GM06990 (cell line): ENCODE measurements around the gene REXO4.

Experiments used
- DNase-seq: peaks from one replicate; pipeline ENCODE4 v3.0.0-alpha.2; 2011; ENCODE audit not compliant: insufficient read length; ENCODE audit errors: extremely low read depth
- H3K27me3 ChIP-seq: replicated peaks from 2 replicates; pipeline ENCODE4 v1.6.0; 2011; ENCODE audit warnings: low read length; ENCODE audit not compliant: control insufficient read depth, insufficient read depth
- H3K36me3 ChIP-seq: 2 replicates; pipeline ENCODE4 v1.5.1; 2011; ENCODE audit warnings: low read length; ENCODE audit not compliant: control insufficient read depth, insufficient read depth
- H3K4me3 ChIP-seq: replicated peaks from 2 replicates; pipeline ENCODE4 v1.5.1; 2011; ENCODE audit warnings: low read depth, mild to moderate bottlenecking, control low read depth, low read length
- CTCF ChIP-seq: IDR thresholded peaks from 2 replicates; pipeline ENCODE4 v1.5.1; 2011; ENCODE audit warnings: low read length, control low read depth, mild to moderate bottlenecking, inconsistent platforms; ENCODE audit not compliant: insufficient read depth, poor library complexity, severe bottlenecking

REXO4 gene

GRCh38 chr9:133425049-133425632 is 7.3 kb upstream of the REXO4 start:
- Histone ChIP-seq H3K27me3 (peaks cover 2% of the 10 kb centered on the region; the same call in 1 of the 2 replicates), H3K36me3 (no peaks in the 10 kb centered on the region), H3K4me3 (no peak overlapping the region)
- DNase-seq, result no peak
- TF ChIP-seq CTCF, result no peak

DNA sequence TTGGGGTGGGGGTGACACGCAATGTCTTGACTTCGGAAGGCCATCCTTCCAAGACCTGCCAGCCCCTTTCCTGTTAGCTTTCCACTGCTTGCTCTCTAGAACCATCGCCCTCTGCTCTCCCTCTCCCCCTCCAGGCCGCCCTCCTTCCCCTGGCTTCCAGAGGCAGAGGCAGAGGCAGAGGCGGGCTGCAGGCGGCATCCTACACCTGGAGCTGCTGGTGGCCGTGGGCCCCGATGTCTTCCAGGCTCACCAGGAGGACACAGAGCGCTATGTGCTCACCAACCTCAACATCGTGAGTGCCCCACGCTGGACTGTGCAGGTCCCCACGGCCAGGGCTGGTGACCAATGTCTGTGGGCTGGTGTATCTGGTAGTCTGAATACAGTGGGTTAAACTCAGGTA is 6.4 kb upstream of the REXO4 start:
- H3K27me3 ChIP-seq, result peaks cover 2% of the 10 kb centered on the region; the same call in 1 of the 2 replicates
- H3K36me3 ChIP-seq, result no peaks in the 10 kb centered on the region; the same call in 1 of the 2 replicates
- no peak for TF ChIP-seq CTCF
- H3K4me3 ChIP-seq, result no peak overlapping the region
- DNase-seq, result no peak

- H3K27me3 ChIP-seq, result peaks cover 2% of the 10 kb centered on the region; the same call in 1 of the 2 replicates
- no peak for TF ChIP-seq CTCF
- H3K36me3 ChIP-seq, result no peaks in the 10 kb centered on the region; the same call in 1 of the 2 replicates
- no peak overlapping the region for H3K4me3 ChIP-seq
- DNase-seq, result no peak
These were observed 5.4 kb upstream of the REXO4 start for GRCh38 chr9:133423216-133423615.

GRCh38 chr9:133421615-133422542 is 4.1 kb upstream of the REXO4 start, which contains the start of gene ADAMTS13:
TSS of gene ADAMTS13 (plus strand) at chr9:133422367. CDS start at chr9:133422444, 77 bp downstream.
- Histone ChIP-seq H3K36me3 (no peaks in the 10 kb centered on the region; the same call in 1 of the 2 replicates), H3K27me3 (no peaks in the 10 kb centered on the region; the same call in 1 of the 2 replicates), H3K4me3 (no peak within 1 kb of the TSS)
- peak; percentile 49 for DNase-seq
- peak; percentile 28 for TF ChIP-seq CTCF

GRCh38 chr9:133420392-133420827 is 2.6 kb upstream of the REXO4 start:
- TF ChIP-seq CTCF, result no peak
- Histone ChIP-seq H3K36me3 (peaks cover 2% of the 10 kb centered on the region; the same call in 1 of the 2 replicates), H3K27me3 (no peaks in the 10 kb centered on the region), H3K4me3 (no peak overlapping the region)
- DNase-seq, result peak; percentile 68
